Aorta (tissue), 5 donors: ENCODE measurements around the gene ZFYVE27. TPM values are rescaled to one million over a fixed set of nuclear protein-coding genes. Genes with fewer than 3 reads are reported as not detected.
A peak's percentile ranks its signal among the peaks of the same experiment; 100 is the strongest.

Source experiments
- ATAC-seq: fragments of 200-7000 bp; cut with Tn5 transposase; one replicate; pipeline ENCODE4 v1.9.1; 2022; ENCODE audit warnings: moderate library complexity; ENCODE audit not compliant: low FRiP score
- DNase-seq, 2 donors: peaks; one replicate each; pipeline ENCODE4 v3.0.0-alpha.2; 2020
- H3K27ac ChIP-seq, 2 donors: one replicate each; pipeline ENCODE4 v1.5.1; 2013; ENCODE audit warnings: low read length in 2 of 2, mild to moderate bottlenecking in 2 of 2, moderate library complexity in 2 of 2, control low read depth in 1 of 2, inconsistent platforms in 1 of 2, low read depth in 1 of 2
- H3K27me3 ChIP-seq, 2 donors: one replicate each; pipeline ENCODE4 v1.6.1; 2013; ENCODE audit warnings: control low read depth in 1 of 2, low read length in 1 of 2, mild to moderate bottlenecking in 1 of 2, moderate library complexity in 1 of 2; ENCODE audit not compliant: insufficient read depth in 2 of 2, control insufficient read depth in 1 of 2
- H3K36me3 ChIP-seq, 2 donors: one replicate each; pipeline ENCODE4 v1.6.1; 2013; ENCODE audit warnings: control low read depth in 1 of 2, low read length in 1 of 2, mild to moderate bottlenecking in 1 of 2; ENCODE audit not compliant: insufficient read depth in 2 of 2, control insufficient read depth in 1 of 2
- H3K4me1 ChIP-seq, 2 donors: one replicate each; pipeline ENCODE4 v1.6.1; 2013; ENCODE audit warnings: low read length in 2 of 2, control low read depth in 1 of 2, mild to moderate bottlenecking in 1 of 2, moderate library complexity in 1 of 2; ENCODE audit not compliant: insufficient read depth in 2 of 2, control insufficient read depth in 1 of 2
- H3K4me3 ChIP-seq, 2 donors: one replicate each; pipeline ENCODE4 v1.5.1; 2013; ENCODE audit warnings: low read length in 2 of 2, control low read depth in 1 of 2, mild to moderate bottlenecking in 1 of 2
- H3K9me3 ChIP-seq: one replicate; pipeline ENCODE4 v1.6.1; 2013; ENCODE audit warnings: mild to moderate bottlenecking, low read length; ENCODE audit not compliant: control insufficient read depth
- WGBS, 2 donors: extraction: QIAGEN DNeasy Blood & Tissue Kit; methylation state at CpG; one replicate each; pipeline ENCODE4 v1.1.7; 2013; 5-methylcytosine and 5-hydroxymethylcytosine counted together
- intact Hi-C, 2 donors: fragments of 100-400 bp; cut with DNase I; formaldehyde crosslinking; loops; one replicate each; pipeline versions ENCODE4 v1.14.2 to v1.15.0; 2022
- polyA plus RNA-seq, 2 donors: library from polyadenylated mRNA; stranded (reverse); fragments of 200-250 nt; gene quantifications; one replicate each; pipeline ENCODE4 v1.2.3, GENCODE V29; 2013
- total RNA-seq, 2 donors: library from RNA; stranded (reverse); fragmentation: NEBNext Ultra II Directional; extraction: Animal tissue kit (Norgen Biotek cat#: 25700); gene quantifications; one replicate each; pipeline ENCODE4 v1.2.1, GENCODE V29; 2021
- donor health status: healthy with polysubstance abuse.
- donor health status: Bipolar disorder and iron deficiency.
- donor health status: DM: no; HTN: no; CAD: no.
- donor health status: DM: no; HTN: no; CAD: no.
- donor health status: DM: yes; HTN: yes; CAD: no.

The ZFYVE27 gene
- total and polyA plus RNA-seq, 4 donors, result 6.1 to 33.2 (median 23.8) TPM

- ATAC-seq (no peak), DNase-seq (peak in 1 of 2 donors; percentile 54)
- H3K9me3 ChIP-seq, result no peaks in the 10 kb centered on the region
- H3K27ac ChIP-seq, result no peak overlapping the region
- peaks cover 0 to 3% of the 10 kb centered on the region in 2 donors for H3K36me3 ChIP-seq
- intact Hi-C loops, result no loop called here
- H3K4me3 ChIP-seq, result no peak overlapping the region
- H3K4me1 ChIP-seq, result no peaks in the 10 kb centered on the region
- WGBS, 2 donors, result 81 to 89% methylated on average over 10 of the region's 10 CpGs
- no peaks in the 10 kb centered on the region for H3K27me3 ChIP-seq
These were observed 25.1 kb downstream of the ZFYVE27 start for GRCh38 chr10:97762056-97762455.

DNA sequence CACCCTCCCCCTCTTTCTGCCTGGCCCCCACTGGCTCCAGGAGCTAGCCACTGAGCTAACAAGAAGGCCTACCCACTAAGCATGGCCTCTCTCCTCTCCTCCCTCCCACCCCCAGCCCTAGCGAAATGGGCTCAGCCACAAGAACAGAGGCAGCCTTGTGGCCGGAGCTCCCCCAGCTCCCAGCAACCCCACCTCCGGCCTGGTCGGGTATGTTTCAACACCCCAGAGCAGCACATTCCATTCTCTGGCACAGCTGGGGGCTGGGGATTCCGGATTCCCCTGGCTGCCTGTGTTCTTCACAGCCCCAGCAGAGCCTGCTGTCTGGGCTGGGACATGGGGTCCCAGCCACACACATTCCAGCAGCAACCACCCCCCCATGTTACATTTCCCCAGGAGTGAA is 25.9 kb downstream of the ZFYVE27 start:
- 50 to 58% methylated on average over 4 to 5 of the region's 5 CpGs for WGBS, 2 donors
- Histone ChIP-seq H3K27ac (no peak overlapping the region), H3K4me1 (no peaks in the 10 kb centered on the region), H3K9me3 (no peaks in the 10 kb centered on the region), H3K27me3 (no peaks in the 10 kb centered on the region), H3K36me3 (no peaks in the 10 kb centered on the region), H3K4me3 (no peak overlapping the region)
- intact Hi-C loops, result no loop called here
- ATAC-seq (no peak), DNase-seq (peak in 1 of 2 donors; percentile 51)

DNA sequence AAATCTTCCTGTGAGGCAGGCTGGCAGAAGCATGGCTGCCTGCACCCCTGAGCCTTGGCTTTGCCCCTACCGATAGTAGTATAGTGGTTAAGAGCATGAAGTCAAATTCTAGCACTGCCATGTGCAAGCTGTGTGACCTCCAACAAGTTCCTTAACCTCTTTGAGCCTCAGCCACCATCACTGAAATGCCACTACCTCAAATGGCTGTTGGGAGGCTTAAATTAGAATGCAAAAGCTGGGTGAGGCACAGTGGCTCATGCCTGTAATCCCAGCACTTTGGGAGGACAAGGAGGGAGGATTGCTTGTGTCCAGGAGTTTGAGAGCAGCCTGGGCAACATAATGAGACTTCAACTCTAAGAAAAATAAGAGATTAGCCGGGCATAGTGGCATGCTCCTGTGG is 26.5 kb downstream of the ZFYVE27 start:
- ATAC-seq (no peak), DNase-seq (no peak)
- no peaks in the 10 kb centered on the region for H3K27me3 ChIP-seq
- WGBS, 2 donors, result 77 to 81% methylated on average over 2 of the region's 2 CpGs
- H3K27ac ChIP-seq, result no peak overlapping the region
- intact Hi-C loops, result no loop called here
- no peaks in the 10 kb centered on the region for H3K9me3 ChIP-seq
- no peak overlapping the region for H3K4me3 ChIP-seq
- H3K4me1 ChIP-seq, result no peaks in the 10 kb centered on the region
- H3K36me3 ChIP-seq, result no peaks in the 10 kb centered on the region

DNA sequence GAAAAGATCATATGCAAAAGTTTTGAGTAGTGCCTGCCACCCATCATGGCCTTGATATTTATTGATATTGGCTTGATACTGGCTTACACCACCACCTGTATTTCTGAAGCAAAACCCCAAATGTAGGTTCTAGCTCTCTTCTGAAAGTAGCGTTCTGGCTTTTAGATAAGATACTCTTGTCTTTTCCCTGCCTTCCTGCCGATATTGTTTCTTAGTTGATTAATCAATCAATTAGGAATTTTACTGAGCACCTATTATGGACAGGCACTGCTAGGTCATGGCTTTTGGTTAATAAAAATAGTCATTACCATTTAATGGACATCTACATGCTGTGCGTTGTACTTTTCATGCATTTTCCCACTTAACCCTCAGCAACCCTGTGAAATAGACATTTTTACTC is 27.0 kb downstream of the ZFYVE27 start:
- no peak overlapping the region for H3K27ac ChIP-seq
- no peak for DNase-seq
- intact Hi-C loops, result no loop called here

DNA sequence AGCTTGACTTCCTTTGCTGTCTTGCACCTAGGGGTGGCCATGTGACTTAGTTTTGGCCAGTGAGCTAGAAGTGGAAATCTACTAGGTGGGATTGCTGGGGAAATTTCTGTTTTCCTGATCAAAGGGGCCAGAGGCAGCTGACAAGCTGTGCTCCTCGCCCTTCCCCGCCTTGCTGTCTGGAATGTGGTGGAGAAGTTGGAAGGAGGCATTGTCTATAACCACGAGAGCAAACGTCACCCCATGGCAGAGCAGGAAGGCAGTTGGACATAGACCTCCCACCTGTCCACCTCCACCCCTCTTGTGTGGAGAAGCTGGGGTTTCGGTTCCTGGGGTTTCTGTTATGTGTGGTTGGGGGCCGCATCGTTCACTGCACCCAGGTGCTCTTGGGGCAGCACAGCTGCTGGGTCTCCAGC is 27.6 kb downstream of the ZFYVE27 start:
- DNase-seq, result peak in 1 of 2 donors; percentile 20
- H3K9me3 ChIP-seq, result no peaks in the 10 kb centered on the region
- no peak for ATAC-seq
- H3K4me3 ChIP-seq, result no peak overlapping the region
- H3K27ac ChIP-seq, result no peak overlapping the region
- H3K36me3 ChIP-seq, result no peaks in the 10 kb centered on the region
- H3K4me1 ChIP-seq, result no peaks in the 10 kb centered on the region
- intact Hi-C loops, result no loop called here
- 86% methylated on average over 7 of the region's 7 CpGs for WGBS, 2 donors
- H3K27me3 ChIP-seq, result no peaks in the 10 kb centered on the region

More for the DNA sequence above, 27.0 kb downstream of the ZFYVE27 start:
- ATAC-seq, result no peak
- no peaks in the 10 kb centered on the region for H3K4me1 ChIP-seq
- H3K36me3 ChIP-seq, result no peaks in the 10 kb centered on the region
- 97 to 98% methylated on average over 3 of the region's 3 CpGs for WGBS, 2 donors
- no peaks in the 10 kb centered on the region for H3K27me3 ChIP-seq
- no peak overlapping the region for H3K4me3 ChIP-seq
- no peaks in the 10 kb centered on the region for H3K9me3 ChIP-seq

DNA sequence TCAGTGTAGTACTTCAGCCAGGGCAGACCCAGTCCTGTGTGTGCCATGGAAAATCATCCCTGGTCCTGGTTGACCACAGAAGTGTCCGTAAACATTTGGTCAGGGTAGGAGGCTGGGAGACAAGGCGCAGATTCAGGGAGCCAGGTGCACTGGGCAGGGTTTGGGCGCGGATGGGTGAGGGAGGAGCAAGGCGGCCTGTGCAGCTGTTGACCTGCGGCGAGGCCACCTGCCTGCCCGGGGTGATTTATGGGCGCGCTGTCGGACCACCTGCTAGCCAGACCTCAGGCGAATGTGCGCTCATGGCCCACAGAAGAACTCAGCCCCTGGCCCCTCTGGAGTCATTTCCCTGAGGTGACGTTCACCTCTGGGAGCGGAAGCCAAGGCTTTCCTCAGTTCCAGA is 28.3 kb downstream of the ZFYVE27 start:
- no peaks in the 10 kb centered on the region for H3K36me3 ChIP-seq
- no peaks in the 10 kb centered on the region for H3K27me3 ChIP-seq
- no peaks in the 10 kb centered on the region for H3K9me3 ChIP-seq
- H3K27ac ChIP-seq, result no peak overlapping the region
- intact Hi-C loops, result no loop called here
- ATAC-seq, result no peak
- no peak overlapping the region for H3K4me3 ChIP-seq
- WGBS, 2 donors, result 96 to 99% methylated on average over 15 of the region's 15 CpGs
- no peak for DNase-seq
- H3K4me1 ChIP-seq, result no peaks in the 10 kb centered on the region

- WGBS, 2 donors, result 69 to 72% methylated on average over 13 of the region's 13 CpGs
- H3K4me1 ChIP-seq, result no peaks in the 10 kb centered on the region
- intact Hi-C loops, result no loop called here
- no peak for DNase-seq
- H3K27me3 ChIP-seq, result no peaks in the 10 kb centered on the region
- H3K4me3 ChIP-seq, result no peak overlapping the region
- no peaks in the 10 kb centered on the region for H3K36me3 ChIP-seq
- H3K9me3 ChIP-seq, result no peaks in the 10 kb centered on the region
- ATAC-seq, result no peak
- no peak overlapping the region for H3K27ac ChIP-seq
These were observed 29.3 kb downstream of the ZFYVE27 start for GRCh38 chr10:97766106-97766810.

- Histone ChIP-seq H3K4me3 (no peak overlapping the region), H3K27ac (no peak overlapping the region), H3K27me3 (no peaks in the 10 kb centered on the region), H3K9me3 (no peaks in the 10 kb centered on the region), H3K36me3 (no peaks in the 10 kb centered on the region), H3K4me1 (no peaks in the 10 kb centered on the region)
- intact Hi-C loops, result no loop called here
- DNase-seq, result no peak
- no peak for ATAC-seq
- WGBS, 2 donors, result 83 to 84% methylated on average over 22 of the region's 22 CpGs
These were observed 30.3 kb downstream of the ZFYVE27 start for GRCh38 chr10:97766996-97767924.
